Thyroid gland (tissue), 4 donors: ENCODE measurements around the gene CCL13.

Experiments used
- CTCF ChIP-seq, 6 experiments: fragments of 200-600 bp in 3 of 6; fragments of 450-650 bp in 3 of 6; sonication (generic) in 3 of 6; IDR thresholded peaks; one replicate each; pipeline ENCODE4 v1.5.1; 2016 to 2019; ENCODE audit warnings: antibody characterized with exemption in 6 of 6, mild to moderate bottlenecking in 2 of 6, inconsistent platforms in 1 of 6, moderate library complexity in 1 of 6
- POLR2A ChIP-seq, 2 donors: fragments of 450-650 bp; IDR thresholded peaks; one replicate each; pipeline ENCODE4 v1.6.1; 2017; ENCODE audit warnings: antibody characterized with exemption in 2 of 2, mild to moderate bottlenecking in 2 of 2, moderate library complexity in 1 of 2

- TF ChIP-seq CTCF (IDR thresholded peaks at IDR 0.05) (no peak), POLR2A (IDR thresholded peaks at IDR 0.05) (no peak)
Measured at GRCh38 chr17:34403006-34403405, 46.7 kb downstream of the CCL13 start.
